Right atrium auricular region (tissue), 2 donors: ENCODE results near the gene CTAGE1. TPM values are rescaled to one million over a fixed set of nuclear protein-coding genes. Genes with fewer than 3 reads are reported as not detected.

Source experiments
- DNase-seq: peaks from one replicate; pipeline ENCODE4 v3.0.0-alpha.2; 2019; ENCODE audit warnings: low spot score
- H3K27ac ChIP-seq, 2 donors: fragments of 200-600 bp; sonication (generic); 1 replicate in 1 of 2; 2 replicates in 1 of 2; pipeline ENCODE4 v1.5.1; 2016 to 2019
- H3K27me3 ChIP-seq, 2 donors: fragments of 200-600 bp; sonication (generic); one replicate each; pipeline versions ENCODE4 v1.5.1 to v1.6.0; 2017 to 2019
- H3K36me3 ChIP-seq: fragments of 200-600 bp; sonication (generic); one replicate; pipeline ENCODE4 v1.5.1; 2016
- H3K4me1 ChIP-seq, 2 donors: fragments of 200-600 bp; sonication (generic); one replicate each; pipeline versions ENCODE4 v1.5.1 to v1.6.0; 2017 to 2019
- H3K4me3 ChIP-seq, 2 donors: fragments of 200-600 bp; sonication (generic); 1 replicate in 1 of 2; 2 replicates in 1 of 2; pipeline ENCODE4 v1.5.1; 2017 to 2019; ENCODE audit warnings: mild to moderate bottlenecking in 1 of 2, moderate library complexity in 1 of 2
- H3K9me3 ChIP-seq, 2 donors: fragments of 200-600 bp; sonication (generic); one replicate each; pipeline ENCODE4 v1.5.1; 2019
- CTCF ChIP-seq, 2 donors: fragments of 200-600 bp; sonication (generic); IDR thresholded peaks; one replicate each; pipeline ENCODE4 v1.5.1; 2019; ENCODE audit warnings: antibody characterized with exemption in 2 of 2
- total RNA-seq, 2 donors: library from RNA; depleted of rRNA; stranded (reverse); fragments of >200 nt; gene quantifications; one replicate each; pipeline ENCODE4 v1.1.0, GENCODE V29; 2016

CTAGE1 gene
- total RNA-seq, 2 donors from 2014 or later, result 0.08 TPM; not detected in 1

- DNase-seq, result no peak
- no peaks in the 10 kb centered on the region for H3K27me3 ChIP-seq
- H3K27ac ChIP-seq, result peak overlapping the region in 1 of 2 donors; percentile 26
- H3K36me3 ChIP-seq, result no peaks in the 10 kb centered on the region
- no peak for TF ChIP-seq CTCF (IDR thresholded peaks at IDR 0.05)
- no peak overlapping the region for H3K4me3 ChIP-seq
- no peaks in the 10 kb centered on the region for H3K9me3 ChIP-seq
- peaks cover 0 to 15% of the 10 kb centered on the region in 2 donors for H3K4me1 ChIP-seq
Measured at GRCh38 chr18:22433956-22434355, 16.2 kb upstream of the CTAGE1 start.

DNA sequence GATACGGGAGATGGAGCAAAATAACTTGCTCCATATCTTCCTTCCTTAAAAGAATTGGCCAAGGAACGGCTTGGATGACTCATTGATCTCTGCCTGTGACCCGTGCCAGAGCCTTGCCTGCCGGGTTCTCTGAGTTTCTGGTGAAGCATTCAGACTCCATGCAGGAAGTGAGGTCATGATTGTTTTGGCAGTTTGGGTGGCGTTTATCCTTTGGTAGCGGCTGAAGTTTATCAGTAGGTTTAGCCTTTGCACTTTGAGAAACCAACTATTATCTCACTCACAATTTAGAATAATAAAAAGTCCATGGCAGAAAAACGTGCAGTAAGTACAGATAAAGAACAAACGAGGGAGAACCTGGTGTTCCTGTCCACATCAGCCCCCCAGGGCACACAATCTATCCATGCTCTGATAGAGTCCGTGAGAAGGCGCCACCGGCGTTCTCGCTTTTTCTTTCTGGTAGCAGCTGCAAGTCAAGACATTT is 15.0 kb upstream of the CTAGE1 start:
- peak; percentile 96 for DNase-seq
- no peak for TF ChIP-seq CTCF (IDR thresholded peaks at IDR 0.05)
- H3K9me3 ChIP-seq, result no peaks in the 10 kb centered on the region
- peak overlapping the region in 1 of 2 donors; percentile 8 for H3K4me3 ChIP-seq
- no peaks in the 10 kb centered on the region for H3K27me3 ChIP-seq
- peak overlapping the region; percentile 35 to 44 for H3K27ac ChIP-seq
- no peaks in the 10 kb centered on the region for H3K36me3 ChIP-seq
- H3K4me1 ChIP-seq, result peaks cover 0 to 15% of the 10 kb centered on the region in 2 donors

DNA sequence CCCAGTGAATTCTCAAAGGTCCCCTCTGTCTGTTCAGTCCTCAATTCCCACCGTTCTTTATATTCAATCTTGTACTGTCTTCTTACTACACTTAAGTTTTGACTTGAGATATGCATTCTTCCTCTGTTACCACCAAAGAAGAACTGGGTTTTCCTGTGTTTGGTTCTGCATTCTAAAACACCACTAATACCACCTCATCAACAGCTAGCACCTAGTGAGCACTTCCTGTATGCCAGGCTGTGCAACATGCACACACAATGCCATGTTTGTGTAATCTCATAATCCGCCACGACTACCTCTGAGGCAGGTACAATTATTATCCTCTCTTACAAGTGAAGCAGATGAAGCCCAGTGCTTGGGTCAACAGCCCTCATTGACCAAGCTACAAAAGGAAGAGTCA is 11.8 kb upstream of the CTAGE1 start:
- DNase-seq, result no peak
- Histone ChIP-seq H3K4me3 (no peak overlapping the region), H3K4me1 (peaks cover 0 to 15% of the 10 kb centered on the region in 2 donors), H3K36me3 (no peaks in the 10 kb centered on the region), H3K9me3 (no peaks in the 10 kb centered on the region), H3K27me3 (no peaks in the 10 kb centered on the region), H3K27ac (no peak overlapping the region)
- TF ChIP-seq CTCF (IDR thresholded peaks at IDR 0.05), result no peak

- Histone ChIP-seq H3K4me1 (peaks cover 0 to 10% of the 10 kb centered on the region in 2 donors), H3K36me3 (no peaks in the 10 kb centered on the region), H3K27me3 (no peaks in the 10 kb centered on the region), H3K27ac (peak overlapping the region in 1 of 2 donors; percentile 36), H3K4me3 (no peak overlapping the region), H3K9me3 (no peaks in the 10 kb centered on the region)
- no peak for TF ChIP-seq CTCF (IDR thresholded peaks at IDR 0.05)
- no peak for DNase-seq
Measured at GRCh38 chr18:22428672-22429071, 11.0 kb upstream of the CTAGE1 start.

DNA sequence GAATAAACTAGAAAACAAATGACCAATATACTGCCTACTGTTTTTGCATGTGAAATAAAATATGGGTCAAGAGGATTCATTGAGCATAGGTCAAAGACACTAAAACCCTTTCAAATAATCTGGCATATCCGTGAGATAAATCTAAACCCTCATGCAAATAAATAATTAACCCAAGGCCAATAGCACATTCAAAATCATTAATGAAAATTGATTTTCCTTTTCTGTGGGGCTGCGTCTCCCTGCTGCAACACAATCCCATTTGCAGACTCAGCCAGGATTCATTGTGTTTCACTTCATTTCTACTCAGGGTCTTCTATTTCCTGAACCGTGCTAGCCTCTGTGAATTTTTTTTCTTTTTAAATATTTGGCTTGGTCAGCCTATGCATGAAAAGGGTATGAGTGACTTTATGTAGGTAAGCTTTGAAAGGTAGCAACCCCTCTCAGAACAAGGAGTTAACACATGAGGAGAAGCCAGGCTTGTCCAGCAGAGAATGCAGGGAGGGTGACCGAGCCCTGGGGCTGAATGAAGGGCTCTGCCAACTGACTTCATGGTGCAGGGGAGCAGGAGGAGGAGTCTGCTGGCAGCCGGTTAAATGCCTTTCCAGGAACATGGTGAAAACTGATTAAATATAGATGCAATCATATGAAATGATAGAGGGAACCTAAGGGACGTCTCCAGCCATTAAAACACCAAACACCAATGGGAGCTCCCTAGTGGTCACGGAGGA is 10.3 kb upstream of the CTAGE1 start:
- Histone ChIP-seq H3K27ac (peak overlapping the region in 1 of 2 donors; percentile 36), H3K4me1 (peaks cover 0 to 7% of the 10 kb centered on the region in 2 donors)
- DNase-seq, result no peak

More for the DNA sequence above, 10.3 kb upstream of the CTAGE1 start:
- H3K36me3 ChIP-seq, result no peaks in the 10 kb centered on the region
- TF ChIP-seq CTCF (IDR thresholded peaks at IDR 0.05), result no peak
- H3K9me3 ChIP-seq, result no peaks in the 10 kb centered on the region
- H3K4me3 ChIP-seq, result no peak overlapping the region
- no peaks in the 10 kb centered on the region for H3K27me3 ChIP-seq
